NB4 (cell line): ENCODE results near the gene VPS39.

Source experiments
- CTCF ChIP-seq: IDR thresholded peaks from one replicate; pipeline ENCODE4 v1.5.1; 2012; ENCODE audit warnings: low read depth, low read length
- MAX ChIP-seq: IDR thresholded peaks from 2 replicates; pipeline ENCODE4 v1.6.1; 2011; ENCODE audit warnings: low read depth, low read length
- MYC ChIP-seq: IDR thresholded peaks from 2 replicates; pipeline ENCODE4 v1.6.1; 2011; ENCODE audit warnings: low read depth, low read length
- POLR2A ChIP-seq: IDR thresholded peaks from 2 replicates; pipeline ENCODE4 v1.6.1; 2011; ENCODE audit warnings: mild to moderate bottlenecking; ENCODE audit not compliant: insufficient read length; ENCODE audit errors: extremely low read depth

- TF ChIP-seq POLR2A (no peak), CTCF (no peak), MAX (no peak), MYC (no peak)
Observed at GRCh38 chr15:42203891-42204290, 4.2 kb downstream of the VPS39 start.
